H1 (cell line): Measurements from ENCODE around the gene SCAPER. TPM values are rescaled to one million over a fixed set of nuclear protein-coding genes. Genes with fewer than 3 reads are reported as not detected.
A peak's percentile ranks its signal among the peaks of the same experiment; 100 is the strongest.

Experiments used
- CTCF ChIA-PET: fragments of 300-600 bp; sonication (Branson Sonifier 250); formaldehyde crosslinking; loops from one replicate; lab custom pipeline; 2021; ENCODE audit not compliant: partially characterized antibody; lab: Charles Lee
- POLR2A ChIA-PET: fragments of 300-600 bp; sonication (Branson Sonifier 250); formaldehyde crosslinking; loops from one replicate; lab custom pipeline; 2021; ENCODE audit warnings: inconsistent platforms; ENCODE audit not compliant: partially characterized antibody; lab: Charles Lee
- DNase-seq, 2 experiments: peaks; one replicate each; pipeline versions ENCODE4 v3.0.0 to v3.0.0-alpha.2; 2010 to 2022; ENCODE audit warnings: low spot score in 2 of 2, low read depth in 1 of 2, mixed read lengths in 1 of 2
- FAIRE-seq: peaks from 2 replicates; lab custom pipeline; 2011; peaks lifted over from hg19 to GRCh38; lab: Jason Lieb, UNC
- H2AFZ ChIP-seq: 2 replicates; pipeline ENCODE4 v1.8.1; 2012; ENCODE audit warnings: low read length, inconsistent platforms
- H2AK5ac ChIP-seq: 2 replicates; pipeline ENCODE4 v1.6.1; 2013; ENCODE audit warnings: low read depth, low read length
- H2BK120ac ChIP-seq: replicated peaks from 2 replicates; pipeline ENCODE3; 2013; ENCODE audit warnings: low read depth, low read length, inconsistent platforms
- H2BK12ac ChIP-seq: 2 replicates; pipeline ENCODE4 v1.6.1; 2013; ENCODE audit warnings: low read depth, low read length
- H2BK15ac ChIP-seq: 2 replicates; pipeline ENCODE4 v1.6.1; 2013; ENCODE audit warnings: low read length
- H2BK20ac ChIP-seq: 2 replicates; pipeline ENCODE4 v1.6.1; 2013; ENCODE audit warnings: low read length
- H2BK5ac ChIP-seq: 2 replicates; pipeline ENCODE4 v1.6.1; 2013; ENCODE audit warnings: low read depth, low read length
- H3K14ac ChIP-seq: 2 replicates; pipeline ENCODE4 v1.6.1; 2013; ENCODE audit warnings: inconsistent platforms; ENCODE audit not compliant: insufficient read length
- H3K18ac ChIP-seq: 2 replicates; pipeline ENCODE4 v1.6.1; 2013; ENCODE audit warnings: low read length; ENCODE audit errors: extremely low read depth
- H3K23ac ChIP-seq: 2 replicates; pipeline ENCODE4 v1.6.1; 2013; ENCODE audit warnings: inconsistent platforms; ENCODE audit not compliant: insufficient read length
- H3K23me2 ChIP-seq: 2 replicates; pipeline ENCODE4 v1.6.1; 2013; ENCODE audit warnings: low read depth, low read length
- H3K27ac ChIP-seq: 2 replicates; pipeline ENCODE4 v1.6.1; 2011; ENCODE audit warnings: low read depth, low read length, inconsistent platforms
- H3K27me3 ChIP-seq, 4 experiments: replicated peaks in 1 of 4; 1 replicate in 1 of 4; 2 replicates in 3 of 4; pipeline versions ENCODE4 v1.6.1 to v1.8.1; 2011 to 2013; ENCODE audit warnings: low read length in 3 of 4, mild to moderate bottlenecking in 3 of 4, inconsistent platforms in 2 of 4, mixed read lengths in 2 of 4, moderate library complexity in 1 of 4; ENCODE audit not compliant: control insufficient read depth in 3 of 4, insufficient read depth in 3 of 4; ENCODE audit errors: extremely low read depth in 1 of 4
- H3K36me3 ChIP-seq, 4 experiments: 2 replicates each; pipeline versions ENCODE4 v1.6.1 to v1.8.1; 2011 to 2013; ENCODE audit warnings: mild to moderate bottlenecking in 4 of 4, low read length in 3 of 4, moderate library complexity in 2 of 4, control low read depth in 1 of 4, inconsistent platforms in 1 of 4; ENCODE audit not compliant: insufficient read depth in 4 of 4, control insufficient read depth in 2 of 4
- H3K4ac ChIP-seq: replicated peaks from 2 replicates; pipeline ENCODE3; 2013; ENCODE audit warnings: low read length, low read depth, mixed read lengths, inconsistent platforms; ENCODE audit not compliant: insufficient read length
- H3K4me1 ChIP-seq, 4 experiments: replicated peaks in 1 of 4; 1 replicate in 1 of 4; 2 replicates in 3 of 4; pipeline versions ENCODE4 v1.6.1 to v1.8.1; 2011 to 2013; ENCODE audit warnings: low read length in 3 of 4, inconsistent platforms in 2 of 4, mixed read lengths in 1 of 4; ENCODE audit not compliant: insufficient read depth in 4 of 4, control insufficient read depth in 3 of 4
- H3K4me2 ChIP-seq, 2 experiments: 2 replicates each; pipeline versions ENCODE4 v1.6.1 to v1.8.1; 2011 to 2013; ENCODE audit warnings: low read depth in 2 of 2, low read length in 2 of 2, control low read depth in 1 of 2, inconsistent platforms in 1 of 2, mild to moderate bottlenecking in 1 of 2; ENCODE audit not compliant: insufficient read depth in 1 of 2
- H3K4me3 ChIP-seq, 4 experiments: fragments of 200-600, 300-600 bp in 1 of 4; sonication (generic), shearing (Covaris generic), sonication (Bioruptor Twin) in 1 of 4; 2 replicates each; pipeline versions ENCODE4 v1.5.1 to v1.8.1; 2011 to 2016; ENCODE audit warnings: low read length in 4 of 4, low read depth in 3 of 4, control low read depth in 2 of 4, inconsistent platforms in 2 of 4, mild to moderate bottlenecking in 2 of 4, mixed read lengths in 1 of 4, moderate library complexity in 1 of 4; ENCODE audit not compliant: insufficient read depth in 2 of 4; ENCODE audit errors: extremely low read depth in 1 of 4
- H3K56ac ChIP-seq: replicated peaks from 2 replicates; pipeline ENCODE3; 2013; ENCODE audit warnings: low read depth, mild to moderate bottlenecking, mixed read lengths, low read length, inconsistent platforms; ENCODE audit not compliant: insufficient read length
- H3K79me1 ChIP-seq: 2 replicates; pipeline ENCODE4 v1.6.1; 2013; ENCODE audit warnings: low read depth, low read length, control low read depth
- H3K79me2 ChIP-seq, 2 experiments: 2 replicates each; pipeline versions ENCODE4 v1.6.1 to v1.8.1; 2012 to 2013; ENCODE audit warnings: low read length in 2 of 2, mild to moderate bottlenecking in 2 of 2, inconsistent platforms in 1 of 2; ENCODE audit not compliant: insufficient read depth in 2 of 2, control insufficient read depth in 1 of 2
- H3K9ac ChIP-seq, 4 experiments: replicated peaks in 1 of 4; 1 replicate in 1 of 4; 2 replicates in 3 of 4; pipeline versions ENCODE4 v1.6.1 to v1.8.1; 2011 to 2013; ENCODE audit warnings: low read depth in 3 of 4, low read length in 3 of 4, control low read depth in 2 of 4, mild to moderate bottlenecking in 2 of 4, moderate library complexity in 2 of 4, inconsistent platforms in 1 of 4; ENCODE audit errors: extremely low read depth in 1 of 4
- H3K9me3 ChIP-seq, 2 experiments: 2 replicates each; pipeline versions ENCODE4 v1.6.1 to v1.8.1; 2012 to 2013; ENCODE audit warnings: mild to moderate bottlenecking in 2 of 2, moderate library complexity in 2 of 2, control low read depth in 1 of 2, inconsistent platforms in 1 of 2, low read depth in 1 of 2, low read length in 1 of 2, mixed read lengths in 1 of 2; ENCODE audit not compliant: insufficient read depth in 2 of 2
- H4K20me1 ChIP-seq, 2 experiments: replicated peaks in 1 of 2; 2 replicates each; pipeline versions ENCODE3 to v1.8.1; 2011 to 2013; ENCODE audit warnings: inconsistent platforms in 2 of 2, low read length in 2 of 2, mild to moderate bottlenecking in 1 of 2; ENCODE audit not compliant: insufficient read depth in 2 of 2, control insufficient read depth in 1 of 2
- H4K5ac ChIP-seq: 2 replicates; pipeline ENCODE4 v1.6.1; 2013; ENCODE audit warnings: low read length, low read depth, mixed read lengths, inconsistent platforms; ENCODE audit not compliant: insufficient read length
- H4K8ac ChIP-seq: 2 replicates; pipeline ENCODE4 v1.8.0; 2013; ENCODE audit warnings: mild to moderate bottlenecking, moderate library complexity, low read length, inconsistent platforms; ENCODE audit not compliant: insufficient read depth; ENCODE audit errors: extremely low read depth
- H4K91ac ChIP-seq: replicated peaks from 2 replicates; pipeline ENCODE3; 2013; ENCODE audit warnings: low read length, mixed read lengths, inconsistent platforms; ENCODE audit not compliant: insufficient read length
- PHF8 ChIP-seq: fragments of 200-600 bp; sonication (generic); conservative IDR thresholded peaks from 2 replicates; pipeline ENCODE4 v1.7.1; 2012; ENCODE audit warnings: low read depth, mild to moderate bottlenecking, inconsistent platforms, low read length, moderate library complexity
- RAD21 ChIP-seq, 2 experiments: IDR thresholded peaks in 1 of 2; conservative IDR thresholded peaks in 1 of 2; 2 replicates each; pipeline ENCODE4 v1.6.1; 2011; ENCODE audit warnings: low read depth in 2 of 2, low read length in 2 of 2, improper control_type of control experiment in 1 of 2, inconsistent platforms in 1 of 2, mild to moderate bottlenecking in 1 of 2, moderate library complexity in 1 of 2
- WGBS, 2 experiments: shearing (Covaris generic) in 1 of 2; methylation state at CpG; one replicate each; pipeline versions ENCODE4 v1.1.6 to v1.1.7; 2013 to 2015; ENCODE audit warnings: low lambda C conversion rate in 2 of 2, mixed read lengths in 2 of 2, inconsistent platforms in 1 of 2, low coverage in 1 of 2, missing lambda C conversion rate in 1 of 2; ENCODE audit not compliant: insufficient replicate concordance in 2 of 2, insufficient coverage in 1 of 2, insufficient read length in 1 of 2; ENCODE audit errors: extremely low coverage in 1 of 2, missing lambda C conversion rate in 1 of 2; 5-methylcytosine and 5-hydroxymethylcytosine counted together
- polyA plus RNA-seq, 7 experiments: library from polyadenylated mRNA; depleted of rRNA in 3 of 7; stranded (reverse) in 5 of 7; unstranded in 2 of 7; fragments of >200 nt in 5 of 7; fragments of 200-250 nt in 2 of 7; gene quantifications; 1 replicate in 5 of 7; 2 replicates in 1 of 7; 4 replicates in 1 of 7; pipeline versions ENCODE4 v1.2.1 to v1.2.3, GENCODE V29; 2011 to 2013; ENCODE audit warnings: missing spikeins in 2 of 7, mixed read lengths in 2 of 7
- total RNA-seq: library from RNA; stranded (reverse); fragmentation: NEBNext Ultra II Directional; extraction: Animal tissue kit (Norgen Biotek cat#: 25700); gene quantifications from 2 replicates; pipeline ENCODE4 v1.2.1, GENCODE V29; 2021

Gene SCAPER
- total and polyA plus RNA-seq, 2 of the 8 experiments (the other 6 are each of a cell fraction or from before 2014, with no cell fraction given), result 1.6 to 6.8 TPM

GRCh38 chr15:76764004-76764403 lies 141.1 kb downstream of the SCAPER start:
- WGBS, 2 experiments, result 87% methylated on average over 3 of the region's 3 CpGs; no CpG with 5 or more reads in 1 of the 2 experiments
- TF ChIP-seq RAD21 (IDR thresholded peaks at IDR 0.05 in 1 of 2, conservative IDR thresholded peaks at IDR 0.05 in 1 of 2; ENCODE audit: low read depth in 2 of 2, low read length in 2 of 2) (no peak), PHF8 (no peak)
- Histone ChIP-seq H2BK120ac (no peak overlapping the region), H2BK20ac (no peak overlapping the region), H3K56ac (peak overlapping the region; percentile 9), H3K27ac (no peak overlapping the region), H3K4me1 (no peaks in the 10 kb centered on the region), H2AFZ (no peak overlapping the region), H3K18ac (no peak overlapping the region), H3K36me3 (no peaks in the 10 kb centered on the region; a peak in 1 of 8 replicates), H3K4ac (no peak overlapping the region), H3K23ac (no peak overlapping the region), H4K91ac (no peak overlapping the region), H3K14ac (no peak overlapping the region), H3K23me2 (no peaks in the 10 kb centered on the region), H2BK12ac (no peak overlapping the region), H3K4me3 (no peak overlapping the region), H3K79me2 (no peaks in the 10 kb centered on the region), H3K27me3 (no peaks in the 10 kb centered on the region), H4K8ac (peak overlapping the region; percentile 57; the same call in 1 of the 2 replicates), H3K79me1 (no peaks in the 10 kb centered on the region), H4K5ac (no peak overlapping the region), H3K9me3 (peaks cover 0 to 5% of the 10 kb centered on the region in 2 experiments; a peak in 2 of 4 replicates), H2AK5ac (no peak overlapping the region), H3K9ac (no peak overlapping the region), H3K4me2 (no peak overlapping the region), H2BK15ac (no peak overlapping the region), H2BK5ac (no peak overlapping the region), H4K20me1 (no peaks in the 10 kb centered on the region)
- FAIRE-seq, result no peak
- POLR2A ChIA-PET, result no interaction called here
- no peak for DNase-seq
- CTCF ChIA-PET, result interaction anchor here (0.6 kb wide), 1 partner anchor 714 kb away, joined by 3 read pairs; no protein-coding TSS in a partner anchor
